ENCODE measurements around the gene UNK. TPM values are rescaled to one million over a fixed set of nuclear protein-coding genes. Genes with fewer than 3 reads are reported as not detected.

UNK gene
- total and polyA plus RNA-seq, 4 donors = 4.0 to 16.4 (median 8.9) TPM

DNA sequence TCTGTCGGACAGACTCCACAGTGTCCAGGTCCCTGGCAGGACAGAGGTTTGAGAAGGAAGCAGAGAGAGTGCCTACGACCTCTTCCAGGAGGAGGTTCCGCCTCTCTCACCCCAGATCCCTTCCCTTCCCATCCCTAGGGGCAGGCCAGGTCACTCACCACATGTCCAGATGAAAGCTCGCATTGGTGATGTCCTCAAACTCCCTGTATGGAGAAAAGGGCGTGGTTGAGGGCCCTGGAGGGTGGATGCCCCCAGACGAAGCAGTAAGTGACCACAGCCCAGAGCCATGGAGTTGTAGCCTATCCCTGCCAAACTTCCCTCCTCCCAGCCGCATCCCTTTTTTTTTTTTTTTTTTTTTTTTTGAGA lies 56.2 kb downstream of the UNK start (continued):
- TF ChIP-seq EGR1 (IDR thresholded peaks at IDR 0.05; ENCODE audit: low read depth in 2 of 2) = no peak

DNA sequence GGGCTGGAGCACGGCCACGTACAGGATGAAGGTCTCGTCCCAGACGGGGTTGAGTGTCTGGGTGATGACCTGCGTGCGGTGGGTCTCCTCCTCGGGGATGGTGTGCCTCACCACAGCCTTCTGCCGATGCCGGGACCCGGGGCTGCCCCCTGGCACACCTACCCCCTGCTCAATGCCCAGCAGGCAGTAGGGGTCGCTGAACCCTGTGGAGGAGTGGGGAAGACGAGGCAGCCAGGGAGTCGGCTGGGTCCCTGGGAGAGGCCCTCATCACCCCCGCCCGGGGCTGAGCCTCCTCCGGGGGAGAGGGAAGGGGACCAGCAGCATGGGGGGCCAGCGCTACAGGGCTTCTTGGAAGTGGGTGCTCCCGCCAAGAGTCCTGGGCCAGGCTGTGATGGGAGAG lies 57.8 kb downstream of the UNK start:
- no peak overlapping the region for H3K9ac ChIP-seq (ENCODE audit: low read depth in 1 of 2, low read length in 2 of 2)
- peaks cover 0 to 16% (median 6%) of the 10 kb centered on the region in 4 donors for H3K4me1 ChIP-seq (ENCODE audit: control insufficient read depth in 4 of 4, insufficient read depth in 4 of 4, low read length in 3 of 4)
- H3K9me3 ChIP-seq (ENCODE audit: control insufficient read depth in 4 of 4, low read length in 3 of 4) = no peaks in the 10 kb centered on the region
- no peak overlapping the region for H3K27ac ChIP-seq (ENCODE audit: low read depth in 1 of 2, low read length in 2 of 2)
- H3K27me3 ChIP-seq (ENCODE audit: control insufficient read depth in 4 of 4, insufficient read depth in 4 of 4, low read length in 3 of 4) = no peaks in the 10 kb centered on the region
- peaks cover 15 to 29% (median 16%) of the 10 kb centered on the region in 4 donors for H3K36me3 ChIP-seq (ENCODE audit: control insufficient read depth in 4 of 4, insufficient read depth in 3 of 4, low read depth in 1 of 4, low read length in 3 of 4)
- no peak overlapping the region for H3K4me3 ChIP-seq (ENCODE audit: low read depth in 1 of 3, low read length in 3 of 3)
- TF ChIP-seq, protein P1, sequence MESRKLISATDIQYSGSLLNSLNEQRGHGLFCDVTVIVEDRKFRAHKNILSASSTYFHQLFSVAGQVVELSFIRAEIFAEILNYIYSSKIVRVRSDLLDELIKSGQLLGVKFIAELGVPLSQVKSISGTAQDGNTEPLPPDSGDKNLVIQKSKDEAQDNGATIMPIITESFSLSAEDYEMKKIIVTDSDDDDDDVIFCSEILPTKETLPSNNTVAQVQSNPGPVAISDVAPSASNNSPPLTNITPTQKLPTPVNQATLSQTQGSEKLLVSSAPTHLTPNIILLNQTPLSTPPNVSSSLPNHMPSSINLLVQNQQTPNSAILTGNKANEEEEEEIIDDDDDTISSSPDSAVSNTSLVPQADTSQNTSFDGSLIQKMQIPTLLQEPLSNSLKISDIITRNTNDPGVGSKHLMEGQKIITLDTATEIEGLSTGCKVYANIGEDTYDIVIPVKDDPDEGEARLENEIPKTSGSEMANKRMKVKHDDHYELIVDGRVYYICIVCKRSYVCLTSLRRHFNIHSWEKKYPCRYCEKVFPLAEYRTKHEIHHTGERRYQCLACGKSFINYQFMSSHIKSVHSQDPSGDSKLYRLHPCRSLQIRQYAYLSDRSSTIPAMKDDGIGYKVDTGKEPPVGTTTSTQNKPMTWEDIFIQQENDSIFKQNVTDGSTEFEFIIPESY (IDR thresholded peaks at IDR 0.05) = no peak
- TF ChIP-seq, protein P2, sequence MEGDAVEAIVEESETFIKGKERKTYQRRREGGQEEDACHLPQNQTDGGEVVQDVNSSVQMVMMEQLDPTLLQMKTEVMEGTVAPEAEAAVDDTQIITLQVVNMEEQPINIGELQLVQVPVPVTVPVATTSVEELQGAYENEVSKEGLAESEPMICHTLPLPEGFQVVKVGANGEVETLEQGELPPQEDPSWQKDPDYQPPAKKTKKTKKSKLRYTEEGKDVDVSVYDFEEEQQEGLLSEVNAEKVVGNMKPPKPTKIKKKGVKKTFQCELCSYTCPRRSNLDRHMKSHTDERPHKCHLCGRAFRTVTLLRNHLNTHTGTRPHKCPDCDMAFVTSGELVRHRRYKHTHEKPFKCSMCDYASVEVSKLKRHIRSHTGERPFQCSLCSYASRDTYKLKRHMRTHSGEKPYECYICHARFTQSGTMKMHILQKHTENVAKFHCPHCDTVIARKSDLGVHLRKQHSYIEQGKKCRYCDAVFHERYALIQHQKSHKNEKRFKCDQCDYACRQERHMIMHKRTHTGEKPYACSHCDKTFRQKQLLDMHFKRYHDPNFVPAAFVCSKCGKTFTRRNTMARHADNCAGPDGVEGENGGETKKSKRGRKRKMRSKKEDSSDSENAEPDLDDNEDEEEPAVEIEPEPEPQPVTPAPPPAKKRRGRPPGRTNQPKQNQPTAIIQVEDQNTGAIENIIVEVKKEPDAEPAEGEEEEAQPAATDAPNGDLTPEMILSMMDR (IDR thresholded peaks at IDR 0.05; ENCODE audit: low read depth, low read length, missing input control) = no peak
- TF ChIP-seq NR2F2 (IDR thresholded peaks at IDR 0.05) (no peak), GABPA (IDR thresholded peaks at IDR 0.05 in 1 of 2, conservative IDR thresholded peaks at IDR 0.05 in 1 of 2) (no peak), EGR1 (IDR thresholded peaks at IDR 0.05; ENCODE audit: low read depth in 2 of 2) (no peak), TAF1 (conservative IDR thresholded peaks at IDR 0.05) (no peak)
- TF ChIP-seq, protein P3, sequence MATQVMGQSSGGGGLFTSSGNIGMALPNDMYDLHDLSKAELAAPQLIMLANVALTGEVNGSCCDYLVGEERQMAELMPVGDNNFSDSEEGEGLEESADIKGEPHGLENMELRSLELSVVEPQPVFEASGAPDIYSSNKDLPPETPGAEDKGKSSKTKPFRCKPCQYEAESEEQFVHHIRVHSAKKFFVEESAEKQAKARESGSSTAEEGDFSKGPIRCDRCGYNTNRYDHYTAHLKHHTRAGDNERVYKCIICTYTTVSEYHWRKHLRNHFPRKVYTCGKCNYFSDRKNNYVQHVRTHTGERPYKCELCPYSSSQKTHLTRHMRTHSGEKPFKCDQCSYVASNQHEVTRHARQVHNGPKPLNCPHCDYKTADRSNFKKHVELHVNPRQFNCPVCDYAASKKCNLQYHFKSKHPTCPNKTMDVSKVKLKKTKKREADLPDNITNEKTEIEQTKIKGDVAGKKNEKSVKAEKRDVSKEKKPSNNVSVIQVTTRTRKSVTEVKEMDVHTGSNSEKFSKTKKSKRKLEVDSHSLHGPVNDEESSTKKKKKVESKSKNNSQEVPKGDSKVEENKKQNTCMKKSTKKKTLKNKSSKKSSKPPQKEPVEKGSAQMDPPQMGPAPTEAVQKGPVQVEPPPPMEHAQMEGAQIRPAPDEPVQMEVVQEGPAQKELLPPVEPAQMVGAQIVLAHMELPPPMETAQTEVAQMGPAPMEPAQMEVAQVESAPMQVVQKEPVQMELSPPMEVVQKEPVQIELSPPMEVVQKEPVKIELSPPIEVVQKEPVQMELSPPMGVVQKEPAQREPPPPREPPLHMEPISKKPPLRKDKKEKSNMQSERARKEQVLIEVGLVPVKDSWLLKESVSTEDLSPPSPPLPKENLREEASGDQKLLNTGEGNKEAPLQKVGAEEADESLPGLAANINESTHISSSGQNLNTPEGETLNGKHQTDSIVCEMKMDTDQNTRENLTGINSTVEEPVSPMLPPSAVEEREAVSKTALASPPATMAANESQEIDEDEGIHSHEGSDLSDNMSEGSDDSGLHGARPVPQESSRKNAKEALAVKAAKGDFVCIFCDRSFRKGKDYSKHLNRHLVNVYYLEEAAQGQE (IDR thresholded peaks at IDR 0.05) = no peak
- DNase-seq (ENCODE audit: low spot score) = no peak
- WGBS = 94% methylated on average over 18 of the region's 18 CpGs

DNA sequence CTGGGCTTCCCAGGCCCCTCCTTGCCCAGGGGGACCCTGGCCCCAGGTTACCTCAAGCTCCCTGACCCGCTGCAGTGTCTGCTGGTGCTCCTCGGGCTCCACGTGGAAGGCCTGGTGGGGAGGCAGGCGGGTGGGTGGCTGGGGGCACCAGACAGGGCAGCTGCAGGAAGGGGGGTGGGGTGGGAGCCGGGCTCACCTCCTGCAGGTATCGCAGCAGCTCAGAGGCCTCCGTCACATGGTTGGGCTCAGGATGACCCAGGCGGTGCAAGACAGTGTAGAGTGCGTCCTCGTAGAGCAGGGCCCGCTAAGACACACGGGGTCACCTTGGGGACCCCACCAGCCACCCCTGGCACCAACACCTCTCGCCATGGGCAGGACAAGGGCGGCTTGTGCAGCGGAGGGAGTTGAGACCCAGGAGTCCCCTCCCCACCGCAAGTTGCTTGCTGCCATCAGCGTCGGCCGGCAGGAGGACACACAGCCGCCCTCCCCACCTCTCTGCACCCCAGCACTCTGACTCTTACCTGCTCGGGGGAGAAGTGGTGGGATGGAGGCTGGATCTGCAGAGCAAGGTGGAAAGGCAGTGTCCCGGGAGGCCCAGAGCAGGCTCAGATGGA lies 58.5 kb downstream of the UNK start:
- 82% methylated on average over 22 of the region's 22 CpGs for WGBS
- no peaks in the 10 kb centered on the region for H3K27me3 ChIP-seq (ENCODE audit: control insufficient read depth in 4 of 4, insufficient read depth in 4 of 4, low read length in 3 of 4)
- H3K36me3 ChIP-seq (ENCODE audit: control insufficient read depth in 4 of 4, insufficient read depth in 3 of 4, low read depth in 1 of 4, low read length in 3 of 4) = peaks cover 19 to 31% (median 21%) of the 10 kb centered on the region in 4 donors
- H3K9ac ChIP-seq (ENCODE audit: low read depth in 1 of 2, low read length in 2 of 2) = no peak overlapping the region
- H3K4me1 ChIP-seq (ENCODE audit: control insufficient read depth in 4 of 4, insufficient read depth in 4 of 4, low read length in 3 of 4) = peaks cover 0 to 16% (median 8%) of the 10 kb centered on the region in 4 donors
- no peak for DNase-seq (ENCODE audit: low spot score)
- no peaks in the 10 kb centered on the region for H3K9me3 ChIP-seq (ENCODE audit: control insufficient read depth in 4 of 4, low read length in 3 of 4)
- peak overlapping the region; percentile 12 to 70 for H3K27ac ChIP-seq (ENCODE audit: low read depth in 1 of 2, low read length in 2 of 2)
- H3K4me3 ChIP-seq (ENCODE audit: low read depth in 1 of 3, low read length in 3 of 3) = peak overlapping the region in 2 of 3 donors; percentile 18 to 39
- no peak for TF ChIP-seq GABPA (IDR thresholded peaks at IDR 0.05 in 1 of 2, conservative IDR thresholded peaks at IDR 0.05 in 1 of 2)
- no peak for TF ChIP-seq JUND (IDR thresholded peaks at IDR 0.05)
- no peak for TF ChIP-seq YY1 (IDR thresholded peaks at IDR 0.05)
- TF ChIP-seq TAF1 (conservative IDR thresholded peaks at IDR 0.05) = no peak
- TF ChIP-seq, protein P2 (IDR thresholded peaks at IDR 0.05; ENCODE audit: low read depth, low read length, missing input control) = no peak
- TF ChIP-seq SP1 (IDR thresholded peaks at IDR 0.05) = no peak
- TF ChIP-seq, protein P3 (IDR thresholded peaks at IDR 0.05) = no peak
- TF ChIP-seq, protein P1 (IDR thresholded peaks at IDR 0.05) = no peak
- TF ChIP-seq HNF4A (conservative IDR thresholded peaks at IDR 0.05) = no peak
- no peak for TF ChIP-seq NR2F2 (IDR thresholded peaks at IDR 0.05)
